Endothelial cell of umbilical vein (primary cell): ENCODE data around the gene GOLGA8B.
"Not testable (repeated sequence)": the region's sequence is repeated elsewhere in the genome, so short reads cannot be mapped to it uniquely, and the experiment has no call there.

Experiments
- EZH2 ChIP-seq: IDR thresholded peaks from 2 replicates; pipeline ENCODE4 v1.6.1; 2012; ENCODE audit warnings: borderline replicate concordance, low read depth, mild to moderate bottlenecking, moderate library complexity, low read length, inconsistent platforms; ENCODE audit not compliant: severe bottlenecking
- JUN ChIP-seq: IDR thresholded peaks from 2 replicates; pipeline ENCODE4 v1.6.1; 2011; ENCODE audit warnings: borderline replicate concordance, low read depth; ENCODE audit not compliant: insufficient read length, insufficient read depth
- POLR2A ChIP-seq: IDR thresholded peaks from 2 replicates; pipeline ENCODE4 v1.6.1; 2012; ENCODE audit warnings: low read depth, mild to moderate bottlenecking, control low read depth, low read length
- POLR2AphosphoS5 ChIP-seq: IDR thresholded peaks from 2 replicates; pipeline ENCODE4 v1.6.1; 2012; ENCODE audit warnings: low read depth, mild to moderate bottlenecking, control low read depth, low read length, moderate library complexity; ENCODE audit not compliant: insufficient read depth
- TF ChIP-seq, protein P1 (sequence below), 2 donors: IDR thresholded peaks; 1 replicate in 1 of 2; 2 replicates in 1 of 2; pipeline ENCODE4 v1.5.1; 2011; ENCODE audit warnings: low read length in 2 of 2, mild to moderate bottlenecking in 2 of 2, moderate library complexity in 2 of 2, control low read depth in 1 of 2, inconsistent platforms in 1 of 2, low read depth in 1 of 2; ENCODE audit not compliant: insufficient read depth in 1 of 2; ENCODE audit errors: extremely low read depth in 1 of 2

DNA sequence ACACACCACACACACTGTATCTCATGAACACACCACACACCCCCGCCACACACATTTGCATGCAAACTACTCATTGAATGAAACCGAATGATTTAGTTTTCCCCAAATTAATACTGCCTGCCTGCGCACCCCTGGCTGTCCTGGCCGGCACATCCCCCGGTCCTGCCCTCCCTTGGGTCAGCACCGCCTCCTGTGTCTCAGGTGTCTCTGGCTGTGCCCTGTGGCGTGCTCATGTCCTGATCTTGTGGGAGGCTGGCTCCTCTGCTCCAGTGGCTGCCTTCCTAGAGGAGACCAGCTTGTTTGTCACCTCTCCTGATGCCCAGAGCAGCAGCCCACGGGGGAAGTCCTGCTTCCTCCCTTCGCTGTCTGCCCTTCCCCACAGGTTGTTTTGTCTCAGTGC, 28.7 kb downstream of the GOLGA8B start:
- TF ChIP-seq, protein P1, sequence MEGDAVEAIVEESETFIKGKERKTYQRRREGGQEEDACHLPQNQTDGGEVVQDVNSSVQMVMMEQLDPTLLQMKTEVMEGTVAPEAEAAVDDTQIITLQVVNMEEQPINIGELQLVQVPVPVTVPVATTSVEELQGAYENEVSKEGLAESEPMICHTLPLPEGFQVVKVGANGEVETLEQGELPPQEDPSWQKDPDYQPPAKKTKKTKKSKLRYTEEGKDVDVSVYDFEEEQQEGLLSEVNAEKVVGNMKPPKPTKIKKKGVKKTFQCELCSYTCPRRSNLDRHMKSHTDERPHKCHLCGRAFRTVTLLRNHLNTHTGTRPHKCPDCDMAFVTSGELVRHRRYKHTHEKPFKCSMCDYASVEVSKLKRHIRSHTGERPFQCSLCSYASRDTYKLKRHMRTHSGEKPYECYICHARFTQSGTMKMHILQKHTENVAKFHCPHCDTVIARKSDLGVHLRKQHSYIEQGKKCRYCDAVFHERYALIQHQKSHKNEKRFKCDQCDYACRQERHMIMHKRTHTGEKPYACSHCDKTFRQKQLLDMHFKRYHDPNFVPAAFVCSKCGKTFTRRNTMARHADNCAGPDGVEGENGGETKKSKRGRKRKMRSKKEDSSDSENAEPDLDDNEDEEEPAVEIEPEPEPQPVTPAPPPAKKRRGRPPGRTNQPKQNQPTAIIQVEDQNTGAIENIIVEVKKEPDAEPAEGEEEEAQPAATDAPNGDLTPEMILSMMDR (IDR thresholded peaks at IDR 0.05; ENCODE audit: extremely low read depth in 1 of 2, insufficient read depth in 1 of 2, low read depth in 1 of 2, low read length in 2 of 2), result not testable (repeated sequence)
- not testable (repeated sequence) for TF ChIP-seq POLR2A, EZH2, POLR2AphosphoS5, JUN
